Measurements from ENCODE around the gene SFT2D3.

The SFT2D3 gene

GRCh38 chr2:127664065-127664894, 37.0 kb upstream of the SFT2D3 start:
- DNase-seq (ENCODE audit: low spot score) = no peak

- no peak for DNase-seq (ENCODE audit: low spot score)
These were observed 36.4 kb upstream of the SFT2D3 start for GRCh38 chr2:127664895-127665225.

- DNase-seq (ENCODE audit: low spot score) = no peak
These were observed 35.9 kb upstream of the SFT2D3 start for GRCh38 chr2:127665267-127665893.

GRCh38 chr2:127669056-127669455, 32.2 kb upstream of the SFT2D3 start:
- no peak for DNase-seq (ENCODE audit: low spot score)

- no peak for DNase-seq (ENCODE audit: low spot score)
These were observed 31.0 kb upstream of the SFT2D3 start for GRCh38 chr2:127670055-127670956.

GRCh38 chr2:127670957-127671290, 30.4 kb upstream of the SFT2D3 start:
- DNase-seq (ENCODE audit: low spot score) = no peak

- DNase-seq (ENCODE audit: low spot score) = no peak
These were observed 29.6 kb upstream of the SFT2D3 start for GRCh38 chr2:127671557-127672302.

GRCh38 chr2:127672341-127673224, 28.7 kb upstream of the SFT2D3 start:
- DNase-seq (ENCODE audit: low spot score) = peak; percentile 39

- peak; percentile 44 for DNase-seq (ENCODE audit: low spot score)
These were observed 27.8 kb upstream of the SFT2D3 start for GRCh38 chr2:127673291-127674069.

- peak; percentile 86 for DNase-seq (ENCODE audit: low spot score)
These were observed 26.8 kb upstream of the SFT2D3 start for GRCh38 chr2:127674241-127675209.

GRCh38 chr2:127675331-127676261, 25.7 kb upstream of the SFT2D3 start, which contains the start of gene LIMS2:
LIMS2 (minus strand) TSS chr2:127675530; CDS start chr2:127675024, 506 bp downstream.
- DNase-seq (ENCODE audit: low spot score) = peak; percentile 90

GRCh38 chr2:127676906-127677305, 24.4 kb upstream of the SFT2D3 start:
- no peak for DNase-seq (ENCODE audit: low spot score)

- no peak for DNase-seq (ENCODE audit: low spot score)
These were observed 22.8 kb upstream of the SFT2D3 start for GRCh38 chr2:127678531-127678930.

- no peak for DNase-seq (ENCODE audit: low spot score)
These were observed 22.3 kb upstream of the SFT2D3 start for GRCh38 chr2:127678991-127679390.

GRCh38 chr2:127679680-127680361, 21.5 kb upstream of the SFT2D3 start:
- DNase-seq (ENCODE audit: low spot score) = no peak

GRCh38 chr2:127680706-127681287, 20.5 kb upstream of the SFT2D3 start:
- no peak for DNase-seq (ENCODE audit: low spot score)

- DNase-seq (ENCODE audit: low spot score) = peak; percentile 37
These were observed 20.0 kb upstream of the SFT2D3 start for GRCh38 chr2:127681288-127681804.
